Spleen (tissue), 11 donors: ENCODE data around the gene SHISA9. TPM values are rescaled to one million over a fixed set of nuclear protein-coding genes. Genes with fewer than 3 reads are reported as not detected.

Experiments used
- DNase-seq: peaks from one replicate; pipeline ENCODE4 v3.0.0-alpha.2; 2020
- H3K27ac ChIP-seq, 8 donors: fragments of 200-600 bp; sonication (generic) in 7 of 8; 1 replicate in 4 of 8; 2 replicates in 4 of 8; pipeline versions ENCODE4 v1.5.0 to v1.8.0; 2016 to 2021; ENCODE audit warnings: inconsistent platforms in 4 of 8, mild to moderate bottlenecking in 4 of 8, moderate library complexity in 1 of 8
- H3K27me3 ChIP-seq, 7 donors: fragments of 200-600 bp; sonication (generic) in 6 of 7; replicated peaks in 1 of 7; 1 replicate in 4 of 7; 2 replicates in 3 of 7; pipeline versions ENCODE4 v1.5.0 to v1.8.0; 2016 to 2021; ENCODE audit warnings: inconsistent platforms in 3 of 7, mild to moderate bottlenecking in 1 of 7
- H3K36me3 ChIP-seq, 6 donors: fragments of 200-600 bp; sonication (generic) in 5 of 6; 1 replicate in 4 of 6; 2 replicates in 2 of 6; pipeline versions ENCODE4 v1.5.0 to v1.8.0; 2016 to 2021; ENCODE audit warnings: inconsistent platforms in 2 of 6
- H3K4me1 ChIP-seq, 6 donors: fragments of 200-600 bp; sonication (generic) in 5 of 6; 1 replicate in 3 of 6; 2 replicates in 3 of 6; pipeline versions ENCODE4 v1.5.0 to v1.8.0; 2016 to 2021; ENCODE audit warnings: inconsistent platforms in 3 of 6
- H3K4me3 ChIP-seq, 8 donors: fragments of 200-600 bp; sonication (generic) in 7 of 8; 1 replicate in 4 of 8; 2 replicates in 4 of 8; pipeline versions ENCODE4 v1.5.0 to v1.8.0; 2016 to 2021; ENCODE audit warnings: inconsistent platforms in 4 of 8, mild to moderate bottlenecking in 4 of 8, moderate library complexity in 2 of 8
- H3K9me3 ChIP-seq, 8 donors: fragments of 200-600 bp; sonication (generic) in 7 of 8; 1 replicate in 4 of 8; 2 replicates in 4 of 8; pipeline versions ENCODE4 v1.5.0 to v1.8.0; 2016 to 2021; ENCODE audit warnings: inconsistent platforms in 4 of 8
- CTCF ChIP-seq, 11 experiments: fragments of 200-600 bp in 7 of 11; fragments of 450-650 bp in 4 of 11; sonication (generic) in 4 of 11; IDR thresholded peaks in 8 of 11; conservative IDR thresholded peaks in 3 of 11; 1 replicate in 7 of 11; 2 replicates in 4 of 11; pipeline versions ENCODE4 v1.4.0 to v1.8.0; 2016 to 2021; ENCODE audit warnings: antibody characterized with exemption in 11 of 11, inconsistent platforms in 4 of 11, mild to moderate bottlenecking in 1 of 11
- POLR2A ChIP-seq, 3 donors: fragments of 450-650 bp; IDR thresholded peaks; one replicate each; pipeline ENCODE4 v1.5.1; 2017; ENCODE audit warnings: antibody characterized with exemption in 3 of 3, mild to moderate bottlenecking in 1 of 3
- POLR2AphosphoS5 ChIP-seq, 3 donors: sonication (generic); formaldehyde crosslinking; IDR thresholded peaks; one replicate each; pipeline ENCODE4 v1.5.1; 2017; ENCODE audit warnings: antibody characterized with exemption in 3 of 3
- WGBS, 5 donors: extraction: QIAGEN DNeasy Blood & Tissue Kit in 3 of 5; methylation state at CpG; one replicate each; pipeline versions ENCODE4 v1.1.5 to v1.1.7; 2013 to 2018; 5-methylcytosine and 5-hydroxymethylcytosine counted together
- intact Hi-C: fragments of 100-400 bp; cut with DNase I; formaldehyde crosslinking; loops from one replicate; pipeline ENCODE4 v1.15.0; 2023; ENCODE audit warnings: low total_unique reads
- polyA plus RNA-seq, 3 donors: library from polyadenylated mRNA; stranded (reverse); fragments of 200-250 nt; gene quantifications; one replicate each; pipeline ENCODE4 v1.2.1, GENCODE V29; 2013
- total RNA-seq, 7 donors: library from RNA; depleted of rRNA in 3 of 7; stranded (reverse); fragments of >200 nt in 3 of 7; fragmentation: NEBNext Ultra II Directional in 4 of 7; extraction: Animal tissue kit (Norgen Biotek cat#: 25700) in 4 of 7; gene quantifications; one replicate each; pipeline versions ENCODE4 v1.1.0 to v1.2.1, GENCODE V29; 2016 to 2021
- donor health status: healthy with polysubstance abuse.
- donor health status: DM: no; HTN: no; CAD: no; lungs with moderate emphysema.
- donor health status: DM: no; HTN: no; CAD: no.
- donor health status: Bipolar disorder and iron deficiency.
- donor health status: healthy.
- donor health status: DM: no; HTN: no; CAD: no.
- donor health status: DM: yes; HTN: yes; CAD: no.

Gene SHISA9
- total and polyA plus RNA-seq, 10 donors, result 0.02 to 0.17 (median 0.05) TPM; not detected in 4

GRCh38 chr16:13068912-13069583, 167.7 kb downstream of the SHISA9 start:
- H3K36me3 ChIP-seq, result no peaks in the 10 kb centered on the region
- H3K27me3 ChIP-seq, result peaks cover 0 to 6% (median 0%) of the 10 kb centered on the region in 7 donors
- intact Hi-C loops, result no loop called here
- no peak for DNase-seq
- WGBS, 5 donors, result 95 to 98% (median 95%) methylated on average over 8 of the region's 8 CpGs
- H3K27ac ChIP-seq, result no peak overlapping the region
- H3K4me3 ChIP-seq, result no peak overlapping the region
- no peaks in the 10 kb centered on the region for H3K4me1 ChIP-seq
- H3K9me3 ChIP-seq, result peaks cover 0 to 26% (median 5%) of the 10 kb centered on the region in 8 donors
- no peak for TF ChIP-seq POLR2AphosphoS5 (IDR thresholded peaks at IDR 0.05)
- TF ChIP-seq CTCF (IDR thresholded peaks at IDR 0.05 in 8 of 11, conservative IDR thresholded peaks at IDR 0.05 in 3 of 11), result no peak
- no peak for TF ChIP-seq POLR2A (IDR thresholded peaks at IDR 0.05)

GRCh38 chr16:13070268-13070667, 168.9 kb downstream of the SHISA9 start:
- 14 to 21% (median 14%) methylated on average over 9 of the region's 9 CpGs for WGBS, 5 donors
- Histone ChIP-seq H3K36me3 (no peaks in the 10 kb centered on the region), H3K27ac (no peak overlapping the region), H3K27me3 (peaks cover 0 to 15% (median 0%) of the 10 kb centered on the region in 7 donors), H3K4me1 (no peaks in the 10 kb centered on the region), H3K9me3 (peaks cover 0 to 26% (median 5%) of the 10 kb centered on the region in 8 donors), H3K4me3 (no peak overlapping the region)
- no peak for DNase-seq
- intact Hi-C loops, result no loop called here
- TF ChIP-seq POLR2AphosphoS5 (IDR thresholded peaks at IDR 0.05), result no peak
- TF ChIP-seq CTCF (IDR thresholded peaks at IDR 0.05 in 8 of 11, conservative IDR thresholded peaks at IDR 0.05 in 3 of 11), result no peak
- TF ChIP-seq POLR2A (IDR thresholded peaks at IDR 0.05), result no peak

- Histone ChIP-seq H3K27ac (no peak overlapping the region), H3K4me3 (no peak overlapping the region), H3K27me3 (peaks cover 0 to 14% (median 0%) of the 10 kb centered on the region in 7 donors), H3K4me1 (no peaks in the 10 kb centered on the region), H3K9me3 (peaks cover 0 to 5% (median 0%) of the 10 kb centered on the region in 8 donors), H3K36me3 (no peaks in the 10 kb centered on the region)
- TF ChIP-seq POLR2AphosphoS5 (IDR thresholded peaks at IDR 0.05) (no peak), POLR2A (IDR thresholded peaks at IDR 0.05) (no peak), CTCF (IDR thresholded peaks at IDR 0.05 in 8 of 11, conservative IDR thresholded peaks at IDR 0.05 in 3 of 11) (no peak)
- intact Hi-C loops, result no loop called here
- WGBS, 5 donors, result 64 to 86% (median 78%) methylated on average over 6 of the region's 6 CpGs
- no peak for DNase-seq
Observed at GRCh38 chr16:13076878-13077277, 175.5 kb downstream of the SHISA9 start.

- no peaks in the 10 kb centered on the region for H3K36me3 ChIP-seq
- no peak overlapping the region for H3K27ac ChIP-seq
- no peaks in the 10 kb centered on the region for H3K4me1 ChIP-seq
- DNase-seq, result no peak
- peaks cover 0 to 6% (median 0%) of the 10 kb centered on the region in 8 donors for H3K9me3 ChIP-seq
- intact Hi-C loops, result no loop called here
- H3K27me3 ChIP-seq, result peaks cover 0 to 11% (median 0%) of the 10 kb centered on the region in 7 donors
- TF ChIP-seq POLR2AphosphoS5 (IDR thresholded peaks at IDR 0.05) (no peak), CTCF (IDR thresholded peaks at IDR 0.05 in 8 of 11, conservative IDR thresholded peaks at IDR 0.05 in 3 of 11) (no peak), POLR2A (IDR thresholded peaks at IDR 0.05) (no peak)
- WGBS, 5 donors, result 68 to 78% (median 73%) methylated on average over 1 of the region's 1 CpG
- no peak overlapping the region for H3K4me3 ChIP-seq
Observed at GRCh38 chr16:13077816-13078215, 176.4 kb downstream of the SHISA9 start.
